ENCODE data around the gene ICAM4.
"Not testable (repeated sequence)": the region's sequence is repeated elsewhere in the genome, so short reads cannot be mapped to it uniquely, and the experiment has no call there.

The ICAM4 gene

GRCh38 chr19:10286803-10287737 lies at the start of gene ICAM4:
Gene ICAM4 (plus strand): TSS chr19:10286955. CDS start chr19:10287013, 58 bp downstream.
- DNase-seq = peak; percentile 67
- peak within 1 kb of the TSS; percentile 71 for H2AFZ ChIP-seq (ENCODE audit: low read depth, low read length)
- H3K9ac ChIP-seq (ENCODE audit: low read depth, low read length) = peak within 1 kb of the TSS; percentile 51
- no peaks in the 10 kb centered on the region for H3K79me2 ChIP-seq (ENCODE audit: insufficient read depth, low read length)
- peaks cover 17% of the 10 kb centered on the region for H3K36me3 ChIP-seq (ENCODE audit: insufficient read depth, low read length)
- H3K4me2 ChIP-seq (ENCODE audit: insufficient read depth, low read length) = peak within 1 kb of the TSS; percentile 70
- no peaks in the 10 kb centered on the region for H3K27me3 ChIP-seq (ENCODE audit: insufficient read depth, low read length, poor library complexity)
- H3K9me3 ChIP-seq (ENCODE audit: insufficient read depth, low read length, severe bottlenecking) = no peaks in the 10 kb centered on the region
- H3K4me1 ChIP-seq (ENCODE audit: insufficient read depth, low read length) = peaks cover 23% of the 10 kb centered on the region
- peak within 1 kb of the TSS; percentile 68 for H3K27ac ChIP-seq (ENCODE audit: low read length)
- peak; percentile 91 for ATAC-seq (ENCODE audit: insufficient read depth, low read depth)
- no peak for TF ChIP-seq CTCF (IDR thresholded peaks at IDR 0.05; ENCODE audit: borderline replicate concordance, extremely low read depth, low read length, poor library complexity, severe bottlenecking)
- H4K20me1 ChIP-seq (ENCODE audit: insufficient read depth, low read length) = no peaks in the 10 kb centered on the region
- H3K4me3 ChIP-seq (ENCODE audit: low read depth in 1 of 2, low read length in 2 of 2) = peak within 1 kb of the TSS; percentile 8 to 52; a peak in 3 of 4 replicates

- Histone ChIP-seq H3K79me2 (ENCODE audit: insufficient read depth, low read length) (no peaks in the 10 kb centered on the region), H3K4me3 (ENCODE audit: low read depth in 1 of 2, low read length in 2 of 2) (no peak overlapping the region), H3K9ac (ENCODE audit: low read depth, low read length) (no peak overlapping the region), H3K4me2 (ENCODE audit: insufficient read depth, low read length) (no peak overlapping the region), H3K27ac (ENCODE audit: low read length) (no peak overlapping the region), H3K9me3 (ENCODE audit: insufficient read depth, low read length, severe bottlenecking) (no peaks in the 10 kb centered on the region), H3K27me3 (ENCODE audit: insufficient read depth, low read length, poor library complexity) (no peaks in the 10 kb centered on the region), H4K20me1 (ENCODE audit: insufficient read depth, low read length) (no peaks in the 10 kb centered on the region), H3K4me1 (ENCODE audit: insufficient read depth, low read length) (peaks cover 22% of the 10 kb centered on the region), H2AFZ (ENCODE audit: low read depth, low read length) (no peak overlapping the region), H3K36me3 (ENCODE audit: insufficient read depth, low read length) (no peaks in the 10 kb centered on the region)
- TF ChIP-seq EZH2 (IDR thresholded peaks at IDR 0.05; ENCODE audit: borderline replicate concordance, low read depth, low read length, severe bottlenecking) (no peak), CTCF (IDR thresholded peaks at IDR 0.05; ENCODE audit: borderline replicate concordance, extremely low read depth, low read length, poor library complexity, severe bottlenecking) (no peak)
- DNase-seq (no peak), ATAC-seq (ENCODE audit: insufficient read depth, low read depth) (no peak)
These were observed 49.1 kb upstream of the ICAM4 start for GRCh38 chr19:10237702-10238101.

- TF ChIP-seq CTCF (IDR thresholded peaks at IDR 0.05; ENCODE audit: borderline replicate concordance, extremely low read depth, low read length, poor library complexity, severe bottlenecking) = no peak
- no peak for TF ChIP-seq EZH2 (IDR thresholded peaks at IDR 0.05; ENCODE audit: borderline replicate concordance, low read depth, low read length, severe bottlenecking)
- Histone ChIP-seq H3K9me3 (ENCODE audit: insufficient read depth, low read length, severe bottlenecking) (no peaks in the 10 kb centered on the region), H2AFZ (ENCODE audit: low read depth, low read length) (no peak overlapping the region), H3K4me2 (ENCODE audit: insufficient read depth, low read length) (no peak overlapping the region), H3K36me3 (ENCODE audit: insufficient read depth, low read length) (no peaks in the 10 kb centered on the region), H3K4me3 (ENCODE audit: low read depth in 1 of 2, low read length in 2 of 2) (no peak overlapping the region), H4K20me1 (ENCODE audit: insufficient read depth, low read length) (no peaks in the 10 kb centered on the region), H3K9ac (ENCODE audit: low read depth, low read length) (no peak overlapping the region), H3K27ac (ENCODE audit: low read length) (no peak overlapping the region), H3K27me3 (ENCODE audit: insufficient read depth, low read length, poor library complexity) (no peaks in the 10 kb centered on the region), H3K4me1 (ENCODE audit: insufficient read depth, low read length) (peaks cover 22% of the 10 kb centered on the region), H3K79me2 (ENCODE audit: insufficient read depth, low read length) (no peaks in the 10 kb centered on the region)
- no peak for DNase-seq
- ATAC-seq (ENCODE audit: insufficient read depth, low read depth) = no peak
These were observed 48.5 kb upstream of the ICAM4 start for GRCh38 chr19:10238172-10238783.

- H3K9ac ChIP-seq (ENCODE audit: low read depth, low read length); H3K27me3 ChIP-seq (ENCODE audit: insufficient read depth, low read length, poor library complexity); H3K36me3 ChIP-seq (ENCODE audit: insufficient read depth, low read length); H3K27ac ChIP-seq (ENCODE audit: low read length); ATAC-seq (ENCODE audit: insufficient read depth, low read depth); H2AFZ ChIP-seq (ENCODE audit: low read depth, low read length); H3K79me2 ChIP-seq (ENCODE audit: insufficient read depth, low read length); H3K9me3 ChIP-seq (ENCODE audit: insufficient read depth, low read length, severe bottlenecking); H3K4me1 ChIP-seq (ENCODE audit: insufficient read depth, low read length); H3K4me3 ChIP-seq (ENCODE audit: low read depth in 1 of 2, low read length in 2 of 2); DNase-seq; H3K4me2 ChIP-seq (ENCODE audit: insufficient read depth, low read length); H4K20me1 ChIP-seq (ENCODE audit: insufficient read depth, low read length): not testable (repeated sequence)
These were observed 44.8 kb upstream of the ICAM4 start for GRCh38 chr19:10241826-10242449.

Data from DND-41 (cell line).